ENCODE measurements around the gene PRRT3. TPM values are rescaled to one million over a fixed set of nuclear protein-coding genes. Genes with fewer than 3 reads are reported as not detected.

The PRRT3 gene
- total RNA-seq, 1 experiment from 2014 or later = 9.2 TPM

DNA sequence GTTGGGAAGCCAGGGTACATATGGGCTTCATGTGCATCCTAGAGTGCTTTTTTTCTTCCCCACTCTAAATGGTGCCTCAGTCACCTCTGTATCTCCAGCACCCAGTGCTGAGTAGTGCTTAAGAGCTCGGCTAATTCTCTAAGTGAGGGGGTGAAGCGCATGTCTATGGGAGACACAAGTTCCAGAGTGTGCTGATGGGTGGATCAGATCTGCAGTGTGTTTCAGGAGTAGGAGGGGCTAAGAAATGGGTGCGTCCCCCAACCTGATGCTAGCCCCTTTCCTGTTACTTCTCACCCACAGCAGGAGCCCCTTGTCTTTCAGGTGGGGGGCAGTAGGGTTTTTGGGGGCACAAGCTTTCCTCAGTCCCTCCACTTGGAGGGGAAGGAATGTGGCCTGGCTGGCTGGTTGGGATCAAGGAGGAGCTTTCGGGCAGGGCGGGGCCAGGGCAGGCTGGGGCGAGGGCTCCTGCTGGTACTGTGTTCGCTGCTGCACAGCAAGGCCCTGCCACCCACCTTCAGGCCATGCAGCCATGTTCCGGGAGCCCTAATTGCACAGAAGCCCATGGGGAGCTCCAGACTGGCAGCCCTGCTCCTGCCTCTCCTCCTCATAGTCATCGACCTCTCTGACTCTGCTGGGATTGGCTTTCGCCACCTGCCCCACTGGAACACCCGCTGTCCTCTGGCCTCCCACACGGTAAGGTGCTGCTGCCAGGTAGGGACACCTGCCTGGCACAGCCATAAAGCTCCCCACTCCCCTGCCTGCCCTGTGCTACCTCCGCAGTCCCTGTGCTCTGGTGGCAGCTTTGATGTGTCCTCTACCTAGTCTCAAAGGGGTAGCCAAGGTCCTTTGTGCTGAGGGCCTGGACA, 49.6 kb downstream of the PRRT3 start, which contains the start of gene IL17RE:
IL17RE (plus strand) TSS at position 477 of the 866 bp plus-strand sequence; CDS start at position 562, 85 bp downstream.
- Mint-ChIP-seq H3K9me3 (no peaks in the 10 kb centered on the region), H3K27ac (no peak within 1 kb of the TSS), H3K36me3 (no peaks in the 10 kb centered on the region), H3K4me1 (peaks cover 19% of the 10 kb centered on the region), H3K27me3 (ENCODE audit: low read depth) (no peaks in the 10 kb centered on the region; the same call in 1 of the 2 replicates), H3K4me3 (peak within 1 kb of the TSS; percentile 40)
- ChIA-PET CTCF (interaction anchor here (0.7 to 2.0 kb wide), 7 partner anchors 11 to 120 kb away, joined by 3 to 13 read pairs (median 4); no protein-coding TSS in a partner anchor), POLR2A (interaction anchor here (1.3 to 1.6 kb wide), 2 partner anchors 13 to 31 kb away, joined by 6 read pairs; partner anchors contain the start of gene CRELD1)
- peak; percentile 89 for ATAC-seq
- peak; percentile 50 for DNase-seq (ENCODE audit: low spot score)
- no peak for TF ChIP-seq ZMAT4 (CRISPR knock-in tag; IDR thresholded peaks at IDR 0.05)
- TF ChIP-seq GABPB1 (CRISPR knock-in tag; IDR thresholded peaks at IDR 0.05) = 0 out of 2 replicates have a peak, but pooled peaks have one; percentile 15

GRCh38 chr3:9901967-9902366, 50.2 kb downstream of the PRRT3 start:
- Mint-ChIP-seq H3K36me3 (no peaks in the 10 kb centered on the region), H3K4me3 (no peak overlapping the region), H3K27me3 (ENCODE audit: low read depth) (no peaks in the 10 kb centered on the region; the same call in 1 of the 2 replicates), H3K4me1 (peaks cover 19% of the 10 kb centered on the region), H3K9me3 (no peaks in the 10 kb centered on the region), H3K27ac (no peak overlapping the region)
- CTCF ChIA-PET = interaction anchor here (1.4 to 2.0 kb wide), 3 partner anchors 10 to 45 kb away, joined by 4 to 13 read pairs (median 6); no protein-coding TSS in a partner anchor
- TF ChIP-seq TP53 (CRISPR knock-in tag; IDR thresholded peaks at IDR 0.05) (no peak), GTF2I (CRISPR knock-in tag; conservative IDR thresholded peaks at IDR 0.05) (no peak), ZNF263 (CRISPR knock-in tag; IDR thresholded peaks at IDR 0.05; ENCODE audit: low read depth) (no peak), SMAD4 (CRISPR knock-in tag; IDR thresholded peaks at IDR 0.05) (no peak), ESRRA (CRISPR knock-in tag; IDR thresholded peaks at IDR 0.05; ENCODE audit: borderline replicate concordance) (no peak), KAT7 (CRISPR knock-in tag; IDR thresholded peaks at IDR 0.05; ENCODE audit: borderline replicate concordance) (no peak), USF2 (CRISPR knock-in tag; IDR thresholded peaks at IDR 0.05) (no peak), ATF1 (CRISPR knock-in tag; IDR thresholded peaks at IDR 0.05) (no peak), MXD4 (CRISPR knock-in tag; IDR thresholded peaks at IDR 0.05; ENCODE audit: borderline replicate concordance) (no peak), ZNF671 (CRISPR knock-in tag; IDR thresholded peaks at IDR 0.05) (no peak), NFYB (CRISPR knock-in tag; conservative IDR thresholded peaks at IDR 0.05; ENCODE audit: low read depth) (no peak), PRRX2 (CRISPR knock-in tag; IDR thresholded peaks at IDR 0.05) (no peak), IRF1 (CRISPR knock-in tag; IDR thresholded peaks at IDR 0.05) (no peak), FOXP1 (CRISPR knock-in tag; IDR thresholded peaks at IDR 0.05; ENCODE audit: borderline replicate concordance) (no peak), USF1 (CRISPR knock-in tag; IDR thresholded peaks at IDR 0.05) (no peak), ELF4 (CRISPR knock-in tag; IDR thresholded peaks at IDR 0.05; ENCODE audit: low read depth) (no peak)
- TF ChIP-seq, protein P1, sequence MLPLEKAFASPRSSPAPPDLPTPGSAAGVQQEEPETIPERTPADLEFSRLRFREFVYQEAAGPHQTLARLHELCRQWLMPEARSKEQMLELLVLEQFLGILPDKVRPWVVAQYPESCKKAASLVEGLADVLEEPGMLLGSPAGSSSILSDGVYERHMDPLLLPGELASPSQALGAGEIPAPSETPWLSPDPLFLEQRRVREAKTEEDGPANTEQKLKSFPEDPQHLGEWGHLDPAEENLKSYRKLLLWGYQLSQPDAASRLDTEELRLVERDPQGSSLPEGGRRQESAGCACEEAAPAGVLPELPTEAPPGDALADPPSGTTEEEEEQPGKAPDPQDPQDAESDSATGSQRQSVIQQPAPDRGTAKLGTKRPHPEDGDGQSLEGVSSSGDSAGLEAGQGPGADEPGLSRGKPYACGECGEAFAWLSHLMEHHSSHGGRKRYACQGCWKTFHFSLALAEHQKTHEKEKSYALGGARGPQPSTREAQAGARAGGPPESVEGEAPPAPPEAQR (CRISPR knock-in tag; IDR thresholded peaks at IDR 0.05) = no peak
- TF ChIP-seq, protein P2, sequence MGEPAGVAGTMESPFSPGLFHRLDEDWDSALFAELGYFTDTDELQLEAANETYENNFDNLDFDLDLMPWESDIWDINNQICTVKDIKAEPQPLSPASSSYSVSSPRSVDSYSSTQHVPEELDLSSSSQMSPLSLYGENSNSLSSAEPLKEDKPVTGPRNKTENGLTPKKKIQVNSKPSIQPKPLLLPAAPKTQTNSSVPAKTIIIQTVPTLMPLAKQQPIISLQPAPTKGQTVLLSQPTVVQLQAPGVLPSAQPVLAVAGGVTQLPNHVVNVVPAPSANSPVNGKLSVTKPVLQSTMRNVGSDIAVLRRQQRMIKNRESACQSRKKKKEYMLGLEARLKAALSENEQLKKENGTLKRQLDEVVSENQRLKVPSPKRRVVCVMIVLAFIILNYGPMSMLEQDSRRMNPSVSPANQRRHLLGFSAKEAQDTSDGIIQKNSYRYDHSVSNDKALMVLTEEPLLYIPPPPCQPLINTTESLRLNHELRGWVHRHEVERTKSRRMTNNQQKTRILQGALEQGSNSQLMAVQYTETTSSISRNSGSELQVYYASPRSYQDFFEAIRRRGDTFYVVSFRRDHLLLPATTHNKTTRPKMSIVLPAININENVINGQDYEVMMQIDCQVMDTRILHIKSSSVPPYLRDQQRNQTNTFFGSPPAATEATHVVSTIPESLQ (CRISPR knock-in tag; IDR thresholded peaks at IDR 0.05) = no peak
- ATAC-seq = no peak
- POLR2A ChIA-PET = interaction anchor here (1.0 to 1.6 kb wide), 3 partner anchors 12 to 31 kb away, joined by 3 to 6 read pairs (median 6); partner anchors contain the start of gene CRELD1
- DNase-seq (ENCODE audit: low spot score) = no peak

All from WTC11 (cell line).